ENCODE data around the gene DSC3. TPM values are rescaled to one million over a fixed set of nuclear protein-coding genes. Genes with fewer than 3 reads are reported as not detected.
A peak's percentile ranks its signal among the peaks of the same experiment; 100 is the strongest.

The DSC3 gene
- total and polyA plus RNA-seq, 9 of the 15 experiments (the other 6 are each of a cell fraction or from before 2014, with no cell fraction given), result 0.01 to 0.40 (median 0.07) TPM

GRCh38 chr18:31049189-31049588 lies 6.6 kb upstream of the DSC3 start (continued):
- TF ChIP-seq RCOR1 (IDR thresholded peaks at IDR 0.05; ENCODE audit: borderline replicate concordance in 1 of 2, low read depth in 2 of 2, low read length in 2 of 2), result peak in 1 of 2 experiments; percentile 55; a peak in 1 of 4 replicates
- no peak for TF ChIP-seq SETDB1 (IDR thresholded peaks at IDR 0.05; ENCODE audit: low read length)
- TF ChIP-seq MECOM (CRISPR knock-in tag; IDR thresholded peaks at IDR 0.05), result 0 out of 2 replicates have a peak, but pooled peaks have one; percentile 15
- TF ChIP-seq, protein P1, sequence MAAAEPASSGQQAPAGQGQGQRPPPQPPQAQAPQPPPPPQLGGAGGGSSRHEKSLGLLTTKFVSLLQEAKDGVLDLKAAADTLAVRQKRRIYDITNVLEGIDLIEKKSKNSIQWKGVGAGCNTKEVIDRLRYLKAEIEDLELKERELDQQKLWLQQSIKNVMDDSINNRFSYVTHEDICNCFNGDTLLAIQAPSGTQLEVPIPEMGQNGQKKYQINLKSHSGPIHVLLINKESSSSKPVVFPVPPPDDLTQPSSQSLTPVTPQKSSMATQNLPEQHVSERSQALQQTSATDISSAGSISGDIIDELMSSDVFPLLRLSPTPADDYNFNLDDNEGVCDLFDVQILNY (CRISPR knock-in tag; IDR thresholded peaks at IDR 0.05), result no peak
- no peak for TF ChIP-seq MBD2 (IDR thresholded peaks at IDR 0.05; ENCODE audit: borderline replicate concordance, low read depth)
- TF ChIP-seq U2AF2 (optimal IDR thresholded peaks at IDR 0.05; ENCODE audit: low read depth, low read length), result no peak
- TF ChIP-seq RBM15 (IDR thresholded peaks at IDR 0.05; ENCODE audit: insufficient read depth, low read length), result no peak
- TF ChIP-seq NFIC (IDR thresholded peaks at IDR 0.05), result peak; percentile 84
- no peak for TF ChIP-seq DDX20 (tag; IDR thresholded peaks at IDR 0.05; ENCODE audit: low read depth)
- TF ChIP-seq ZNF785 (CRISPR knock-in tag; IDR thresholded peaks at IDR 0.05), result no peak
- TF ChIP-seq PRDM10 (IDR thresholded peaks at IDR 0.05; ENCODE audit: partially characterized antibody), result no peak
- no peak for TF ChIP-seq ZZZ3 (IDR thresholded peaks at IDR 0.05)
- no peak for TF ChIP-seq ZNF277 (CRISPR knock-in tag; IDR thresholded peaks at IDR 0.05; ENCODE audit: borderline replicate concordance)
- TF ChIP-seq ZNF124 (CRISPR knock-in tag; IDR thresholded peaks at IDR 0.05), result no peak
- no peak for TF ChIP-seq PRMT5 (CRISPR knock-in tag; IDR thresholded peaks at IDR 0.05)
- TF ChIP-seq ZNF717 (CRISPR knock-in tag; IDR thresholded peaks at IDR 0.05), result no peak
- TF ChIP-seq, protein P2, sequence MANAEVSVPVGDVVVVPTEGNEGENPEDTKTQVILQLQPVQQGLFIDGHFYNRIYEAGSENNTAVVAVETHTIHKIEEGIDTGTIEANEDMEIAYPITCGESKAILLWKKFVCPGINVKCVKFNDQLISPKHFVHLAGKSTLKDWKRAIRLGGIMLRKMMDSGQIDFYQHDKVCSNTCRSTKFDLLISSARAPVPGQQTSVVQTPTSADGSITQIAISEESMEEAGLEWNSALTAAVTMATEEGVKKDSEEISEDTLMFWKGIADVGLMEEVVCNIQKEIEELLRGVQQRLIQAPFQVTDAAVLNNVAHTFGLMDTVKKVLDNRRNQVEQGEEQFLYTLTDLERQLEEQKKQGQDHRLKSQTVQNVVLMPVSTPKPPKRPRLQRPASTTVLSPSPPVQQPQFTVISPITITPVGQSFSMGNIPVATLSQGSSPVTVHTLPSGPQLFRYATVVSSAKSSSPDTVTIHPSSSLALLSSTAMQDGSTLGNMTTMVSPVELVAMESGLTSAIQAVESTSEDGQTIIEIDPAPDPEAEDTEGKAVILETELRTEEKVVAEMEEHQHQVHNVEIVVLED (CRISPR knock-in tag; IDR thresholded peaks at IDR 0.05), result no peak
- no peak for TF ChIP-seq MCM7 (IDR thresholded peaks at IDR 0.05)
- no peak for TF ChIP-seq PHF8 (IDR thresholded peaks at IDR 0.05; ENCODE audit: borderline replicate concordance, low read length)
- no peak for TF ChIP-seq PHF20 (IDR thresholded peaks at IDR 0.05; ENCODE audit: partially characterized antibody)
- TF ChIP-seq, protein P3, sequence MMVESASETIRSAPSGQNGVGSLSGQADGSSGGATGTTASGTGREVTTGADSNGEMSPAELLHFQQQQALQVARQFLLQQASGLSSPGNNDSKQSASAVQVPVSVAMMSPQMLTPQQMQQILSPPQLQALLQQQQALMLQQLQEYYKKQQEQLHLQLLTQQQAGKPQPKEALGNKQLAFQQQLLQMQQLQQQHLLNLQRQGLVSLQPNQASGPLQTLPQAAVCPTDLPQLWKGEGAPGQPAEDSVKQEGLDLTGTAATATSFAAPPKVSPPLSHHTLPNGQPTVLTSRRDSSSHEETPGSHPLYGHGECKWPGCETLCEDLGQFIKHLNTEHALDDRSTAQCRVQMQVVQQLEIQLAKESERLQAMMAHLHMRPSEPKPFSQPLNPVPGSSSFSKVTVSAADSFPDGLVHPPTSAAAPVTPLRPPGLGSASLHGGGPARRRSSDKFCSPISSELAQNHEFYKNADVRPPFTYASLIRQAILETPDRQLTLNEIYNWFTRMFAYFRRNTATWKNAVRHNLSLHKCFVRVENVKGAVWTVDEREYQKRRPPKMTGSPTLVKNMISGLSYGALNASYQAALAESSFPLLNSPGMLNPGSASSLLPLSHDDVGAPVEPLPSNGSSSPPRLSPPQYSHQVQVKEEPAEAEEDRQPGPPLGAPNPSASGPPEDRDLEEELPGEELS (CRISPR knock-in tag; IDR thresholded peaks at IDR 0.05; ENCODE audit: borderline replicate concordance), result no peak
